Measurements from ENCODE around the gene TF.
A peak's percentile ranks its signal among the peaks of the same experiment; 100 is the strongest.
"Not testable (repeated sequence)": the region's sequence is repeated elsewhere in the genome, so short reads cannot be mapped to it uniquely, and the experiment has no call there.

Gene TF

DNA sequence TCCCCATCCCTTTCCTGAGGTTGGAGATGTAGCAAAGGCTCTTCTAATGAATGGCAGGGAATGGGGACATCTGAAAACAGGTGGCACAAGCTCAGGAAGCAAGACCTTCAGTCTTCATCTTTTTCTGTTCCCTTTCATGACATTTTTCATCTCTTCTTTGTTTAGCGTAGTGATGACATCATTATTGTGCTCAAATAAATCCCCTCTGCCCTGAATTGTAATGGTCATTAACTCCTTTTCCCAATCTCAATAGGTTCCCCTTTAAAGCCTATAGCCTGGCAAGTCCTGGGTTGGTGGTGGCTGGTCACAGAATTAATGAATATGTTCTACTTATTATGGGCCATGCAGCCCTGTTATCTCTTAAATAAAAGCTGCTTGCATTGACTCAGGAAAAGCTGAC, 21.4 kb downstream of the TF start:
- no peak for DNase-seq

DNA sequence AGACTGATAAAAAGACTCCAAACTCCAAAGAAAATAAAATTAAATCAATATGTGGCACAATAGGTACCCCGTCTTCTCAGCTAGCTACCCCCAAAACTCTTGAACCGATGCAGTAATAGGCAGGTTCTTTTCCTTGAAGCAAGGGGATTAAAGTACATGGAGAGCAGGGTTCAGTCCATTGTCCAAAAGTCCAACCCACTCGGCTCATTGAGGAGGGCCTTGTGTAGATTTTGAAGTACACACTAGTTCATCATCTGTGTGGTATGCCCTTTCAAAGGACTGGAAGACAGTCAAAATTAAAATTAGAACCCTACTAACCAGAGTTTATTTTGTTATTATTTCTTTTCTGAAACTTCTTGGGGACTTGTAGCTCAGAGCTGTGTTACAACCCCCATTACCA, 23.3 kb downstream of the TF start:
- DNase-seq = no peak

DNA sequence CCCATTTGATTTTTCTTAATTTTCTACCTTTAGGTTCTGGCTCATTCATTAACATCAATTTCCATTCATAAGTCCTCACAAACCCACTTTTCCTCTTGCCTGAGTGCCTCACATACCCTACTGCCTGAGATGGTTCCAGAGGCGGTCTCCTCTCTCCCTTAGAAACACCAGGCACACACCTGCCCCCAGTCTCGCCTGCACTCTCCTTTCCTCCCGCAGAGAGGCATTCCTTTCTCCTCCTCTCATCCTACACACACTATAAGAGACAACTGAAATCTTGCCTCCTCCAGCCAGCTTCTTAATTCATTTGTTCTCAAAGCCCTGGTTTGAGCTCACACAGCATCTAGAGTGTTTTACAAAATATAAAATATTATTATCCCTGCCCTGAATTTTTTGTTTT, 27.5 kb downstream of the TF start:
- DNase-seq = no peak

DNA sequence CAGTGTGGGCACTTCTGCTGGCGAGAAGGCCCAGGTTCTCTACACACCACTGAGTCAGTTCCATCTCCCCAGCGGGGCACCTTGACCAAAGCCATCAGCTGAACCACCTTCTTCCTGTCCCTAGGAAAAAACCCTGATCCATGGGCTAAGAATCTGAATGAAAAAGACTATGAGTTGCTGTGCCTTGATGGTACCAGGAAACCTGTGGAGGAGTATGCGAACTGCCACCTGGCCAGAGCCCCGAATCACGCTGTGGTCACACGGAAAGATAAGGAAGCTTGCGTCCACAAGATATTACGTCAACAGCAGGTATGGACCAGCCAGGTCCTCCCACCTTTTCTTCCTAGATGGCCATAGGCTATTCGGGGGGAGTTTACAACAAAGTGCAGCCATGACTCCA, 29.1 kb downstream of the TF start:
- no peak for DNase-seq

DNA sequence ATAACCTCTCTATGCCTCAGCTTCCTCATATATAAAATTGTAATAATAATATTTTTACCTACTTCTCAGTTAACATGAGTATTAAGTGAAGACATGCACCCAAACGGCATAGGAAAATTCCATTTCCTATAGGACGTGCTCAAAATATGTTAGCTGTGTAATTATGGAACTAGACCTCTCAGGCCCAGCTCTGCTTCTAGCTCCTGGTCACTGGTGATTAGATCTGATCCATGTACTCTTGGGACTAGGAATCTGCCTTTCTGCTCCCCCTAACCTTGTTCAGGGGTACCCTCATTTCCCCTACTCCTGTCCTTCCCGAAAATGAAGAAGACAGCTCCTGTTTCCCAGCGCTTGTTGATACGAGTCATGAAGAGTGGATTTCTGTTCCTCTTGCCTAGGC, 29.6 kb downstream of the TF start:
- no peak for DNase-seq

DNA sequence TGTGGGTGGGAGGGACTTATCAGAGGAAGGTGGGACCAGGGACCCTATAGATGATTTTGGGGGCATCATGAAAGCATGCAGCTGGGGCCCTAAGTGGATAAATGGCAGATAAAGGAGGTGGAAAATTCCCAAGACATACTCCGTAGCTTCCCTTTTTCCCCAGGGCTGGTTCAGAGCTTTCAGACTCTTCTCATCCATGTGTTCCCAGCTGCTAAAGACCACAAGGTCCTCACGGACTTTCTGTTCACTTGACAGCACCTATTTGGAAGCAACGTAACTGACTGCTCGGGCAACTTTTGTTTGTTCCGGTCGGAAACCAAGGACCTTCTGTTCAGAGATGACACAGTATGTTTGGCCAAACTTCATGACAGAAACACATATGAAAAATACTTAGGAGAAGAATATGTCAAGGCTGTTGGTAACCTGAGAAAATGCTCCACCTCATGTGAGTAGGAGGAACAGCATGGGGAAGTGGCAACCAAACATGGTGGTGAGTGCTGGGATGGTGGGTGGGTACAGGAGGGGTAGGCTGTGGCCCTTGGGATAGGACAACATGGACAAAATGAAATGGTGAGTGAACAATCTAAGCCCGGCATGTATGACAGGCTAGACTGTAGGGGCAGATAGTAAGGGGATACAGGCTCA, 30.7 kb downstream of the TF start:
- no peak for DNase-seq

DNA sequence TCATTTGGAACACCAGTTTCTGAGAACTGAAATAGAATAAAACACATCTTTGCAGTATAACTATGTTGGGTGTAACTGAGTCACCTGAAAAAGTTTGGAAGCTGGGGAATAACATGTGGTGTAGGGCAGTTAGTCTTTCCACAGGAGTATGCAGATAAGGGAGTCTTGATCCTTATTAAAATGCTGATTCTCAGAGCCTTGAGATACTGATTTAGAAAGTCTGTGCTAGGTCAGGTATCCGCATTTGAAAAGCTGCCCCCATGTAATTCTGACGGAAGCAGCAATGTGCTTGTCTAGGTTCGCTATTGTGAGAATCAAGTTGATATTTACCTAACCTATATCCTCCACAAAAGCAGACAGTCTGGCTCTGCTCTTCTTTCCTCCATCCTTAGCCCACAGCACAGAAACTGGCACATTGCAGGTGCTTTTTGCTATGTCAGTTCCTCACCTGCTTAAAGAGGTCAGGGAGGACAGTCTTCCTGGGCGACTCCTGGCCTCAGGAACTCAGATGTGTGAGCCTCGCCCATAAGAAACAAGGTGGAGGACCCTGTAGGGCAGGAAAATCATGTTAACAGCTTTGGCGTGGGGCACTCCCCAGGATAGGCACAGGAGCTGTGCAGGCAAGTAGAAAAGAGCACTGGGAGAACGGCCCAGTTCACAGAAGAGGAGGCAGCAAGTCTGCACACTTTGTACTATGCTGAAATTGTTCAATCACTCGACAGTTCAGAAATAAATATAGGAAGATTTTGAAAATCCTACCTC, 31.8 kb downstream of the TF start:
- DNase-seq = no peak

DNA sequence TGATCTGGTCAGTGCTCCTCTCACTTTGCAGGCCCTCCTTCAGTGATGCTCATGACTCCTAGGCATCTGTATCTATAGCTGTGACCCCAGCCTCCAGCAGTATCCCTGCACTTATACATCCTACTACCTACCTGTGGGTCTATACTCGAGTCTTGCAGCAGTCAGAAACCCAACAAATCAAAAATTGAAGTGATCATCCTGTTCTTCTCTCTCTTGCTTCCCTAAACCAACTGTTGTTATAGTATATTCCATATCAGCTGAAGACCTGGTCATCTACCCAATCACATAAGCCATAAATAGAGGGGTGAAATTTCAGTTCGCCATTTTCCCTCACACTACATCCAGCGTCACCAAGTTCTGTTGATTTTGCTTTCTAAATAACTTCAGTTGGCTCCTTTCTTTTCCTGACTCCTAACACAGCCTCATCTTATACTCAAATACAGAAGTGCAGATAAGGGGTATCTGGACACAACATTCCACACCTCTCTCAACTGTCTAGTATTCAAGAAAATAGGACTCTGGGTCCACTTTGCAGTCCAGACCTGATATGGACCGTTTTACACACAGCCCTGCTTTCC, 33.5 kb downstream of the TF start:
- DNase-seq = no peak

DNA sequence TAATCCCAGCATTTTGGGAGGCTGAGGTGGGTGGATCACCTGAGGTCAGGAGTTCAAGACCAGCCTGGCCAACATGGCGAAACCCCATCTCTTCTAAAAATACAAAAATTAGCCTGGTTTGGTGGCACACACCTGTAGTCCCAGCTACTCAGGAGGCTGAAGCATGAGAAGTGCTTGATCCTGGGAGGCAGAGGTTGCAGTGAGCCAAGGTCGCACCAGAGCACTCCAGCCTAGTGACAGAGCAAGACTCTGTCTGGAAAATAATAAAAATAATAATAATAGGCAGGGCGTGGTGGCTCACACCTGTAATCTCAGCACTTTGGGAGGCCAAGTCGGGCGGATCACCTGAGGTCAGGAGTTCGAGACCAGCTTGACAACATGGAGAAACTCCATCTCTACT, 34.6 kb downstream of the TF start:
- not testable (repeated sequence) for DNase-seq

DNA sequence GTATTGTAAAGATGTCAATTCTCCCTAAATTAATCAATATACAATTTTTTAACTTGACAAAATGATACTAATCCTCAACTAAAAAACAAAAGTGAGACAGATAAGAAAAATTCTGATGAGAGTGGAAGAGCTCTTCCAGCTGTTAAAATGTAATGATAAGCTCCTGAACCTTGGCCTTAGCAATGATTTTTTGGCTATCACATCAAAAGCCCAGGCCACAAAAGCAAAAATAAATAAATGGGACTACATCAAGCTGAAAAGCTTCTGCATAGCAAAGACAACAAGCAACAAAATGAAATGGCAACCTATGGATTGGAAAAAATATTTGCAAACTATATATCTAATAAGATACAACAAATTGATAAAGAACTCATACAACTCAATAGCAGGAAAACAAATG, 35.4 kb downstream of the TF start:
- DNase-seq = no peak

DNA sequence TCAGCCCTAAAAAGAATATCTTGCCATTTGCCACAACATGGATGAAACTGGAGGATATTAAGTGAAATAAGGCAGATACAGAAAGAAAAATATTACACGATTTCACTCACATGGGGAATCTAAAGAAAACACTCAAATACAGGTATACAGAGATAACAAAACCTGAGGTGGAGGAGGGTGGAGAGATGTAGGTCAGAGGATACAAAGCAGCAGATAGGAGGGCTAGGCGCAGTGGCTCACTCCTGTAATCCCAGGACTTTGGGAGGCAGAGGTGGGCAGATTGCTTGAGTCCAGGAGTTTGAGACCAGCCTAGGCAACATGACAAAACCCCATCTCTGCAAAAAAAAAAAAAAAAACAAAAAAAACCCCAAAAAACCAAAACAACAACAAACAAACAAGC, 36.3 kb downstream of the TF start:
- DNase-seq = no peak

DNA sequence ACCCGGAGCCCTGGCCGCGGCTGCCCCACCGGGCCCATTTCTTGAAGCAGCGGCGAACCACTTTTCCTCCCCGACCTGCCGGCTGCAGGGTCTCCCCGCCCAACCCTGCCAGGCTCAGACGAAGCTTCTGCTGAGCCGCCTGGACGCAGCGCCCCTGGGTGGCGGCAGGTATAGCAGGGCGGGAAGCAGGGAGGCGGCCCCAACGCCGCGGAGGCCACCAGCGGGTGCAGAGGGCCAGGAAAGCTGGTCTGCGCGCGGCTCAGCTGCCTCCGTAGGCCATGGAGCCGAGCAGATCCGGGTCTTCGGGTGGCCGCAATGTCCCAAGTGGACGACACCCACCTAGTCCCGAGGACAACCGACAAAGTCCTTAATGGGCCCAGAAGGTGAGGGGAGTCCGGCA, 37.6 kb downstream of the TF start:
- no peak for DNase-seq

DNA sequence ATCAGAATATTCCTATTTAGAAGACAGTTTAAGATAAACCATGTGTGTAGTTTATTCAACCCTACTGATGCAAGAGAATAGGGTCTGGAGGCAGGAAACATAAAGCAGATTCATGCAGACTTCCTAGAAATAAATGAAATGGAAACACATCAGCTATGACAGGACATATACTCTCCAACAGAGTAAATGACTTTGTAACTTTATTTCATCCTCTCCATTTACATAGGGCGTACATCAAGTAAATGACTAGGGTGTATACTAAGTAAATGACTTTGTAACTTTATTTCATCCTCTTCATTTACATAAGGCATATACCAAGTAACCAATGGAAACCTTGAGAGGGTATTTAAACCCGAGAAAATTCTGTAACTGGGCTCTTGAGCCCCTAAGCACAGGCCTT, 41.8 kb downstream of the TF start:
- no peak for DNase-seq

DNA sequence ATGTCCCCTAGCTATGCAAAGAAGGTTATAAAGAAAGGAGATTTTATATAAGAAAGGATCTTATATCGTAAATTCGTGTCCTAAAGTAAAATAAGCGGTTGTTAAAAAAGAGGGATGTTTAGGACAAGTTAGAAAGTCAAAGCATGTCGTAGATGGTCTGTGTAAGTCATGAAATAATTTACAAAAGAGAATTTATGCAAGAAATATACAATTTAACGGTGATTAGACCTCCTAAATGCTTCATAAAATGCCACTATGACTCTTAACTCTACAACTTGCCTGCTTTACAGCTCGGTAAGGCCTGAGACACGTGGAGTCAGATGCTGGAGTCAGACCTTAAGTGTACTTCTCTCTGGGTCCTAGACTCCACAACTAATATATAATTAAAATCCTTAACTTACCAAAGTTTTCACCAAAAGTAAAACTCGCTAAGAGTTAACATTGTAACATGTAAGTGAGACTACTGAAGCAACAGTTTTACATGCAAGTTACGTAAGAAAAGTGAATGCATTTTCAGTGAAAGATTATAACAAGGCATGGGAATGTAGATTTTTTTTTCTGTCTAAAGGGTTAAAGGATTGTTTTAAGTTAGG, 46.1 kb downstream of the TF start:
- no peak for DNase-seq

DNA sequence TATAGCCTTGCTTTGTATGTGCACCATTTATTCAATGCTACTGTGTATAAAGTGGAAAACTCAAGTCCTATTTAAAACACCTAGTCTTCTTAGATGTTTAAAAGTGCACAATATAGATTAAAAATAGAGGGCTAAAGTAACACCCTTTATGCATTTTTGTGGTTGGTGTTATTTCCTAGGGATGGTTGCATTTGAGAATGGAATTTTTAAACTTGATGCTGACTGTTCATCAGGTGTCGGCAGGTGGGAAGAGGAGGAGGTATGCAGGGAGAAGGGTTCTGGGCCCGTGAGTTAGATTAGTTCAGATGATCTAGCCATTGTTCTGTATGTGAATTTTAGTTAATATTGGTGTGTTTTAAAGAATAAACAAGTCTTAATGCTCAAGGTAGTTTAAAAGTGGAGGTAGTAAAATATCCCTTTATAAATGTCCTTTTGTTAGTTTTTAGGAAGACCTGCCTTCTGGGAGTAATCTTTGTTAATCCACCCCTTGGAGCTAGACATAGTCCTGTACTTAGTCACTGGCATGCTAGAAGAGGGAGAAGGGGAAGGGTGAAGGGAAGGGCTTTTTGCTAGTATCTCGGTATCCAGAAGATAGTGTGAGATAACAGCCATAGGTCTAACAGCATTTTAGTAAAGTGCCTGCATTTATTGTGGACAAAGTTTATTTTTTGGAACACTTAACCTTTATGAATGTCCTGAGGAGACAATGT, 51.4 kb downstream of the TF start:
- DNase-seq = no peak

DNA sequence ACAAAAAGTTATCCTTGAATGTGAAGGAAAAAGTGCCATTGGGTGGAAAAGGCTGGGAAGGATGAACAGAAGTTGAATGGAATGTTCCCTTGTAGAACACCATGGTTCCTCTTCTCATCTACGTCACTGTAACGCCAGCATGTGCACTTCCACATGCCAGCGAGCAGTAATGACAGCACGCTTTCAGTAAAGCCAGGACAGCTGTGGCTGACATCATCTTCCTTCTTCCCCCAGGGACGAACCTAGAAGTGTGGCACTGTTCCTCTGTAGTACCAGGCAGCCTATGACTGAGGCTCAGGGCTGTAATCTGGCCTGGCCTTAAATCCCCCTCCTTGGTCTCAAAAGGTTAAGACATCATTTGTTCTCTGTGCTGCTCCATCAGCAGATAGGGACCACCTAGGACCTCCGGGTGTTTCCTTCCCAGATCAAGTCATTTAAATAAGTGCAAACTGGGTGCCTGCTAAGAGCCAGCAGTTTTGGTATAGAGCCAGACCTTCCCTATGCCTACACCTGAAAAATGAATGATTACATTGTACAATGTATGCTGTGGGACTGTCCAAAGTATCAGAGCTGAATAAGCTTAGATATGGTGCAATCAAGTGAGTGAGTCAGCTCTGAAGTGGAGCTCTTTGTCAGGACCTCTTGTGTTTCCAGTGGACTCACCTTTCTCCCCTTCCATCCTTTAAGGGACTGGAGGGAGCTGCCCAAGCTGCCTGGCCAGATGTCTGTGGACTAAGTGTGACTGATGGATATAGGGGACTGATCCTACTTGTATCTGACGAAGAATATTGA, 53.8 kb downstream of the TF start:
- DNase-seq = peak; percentile 23

DNA sequence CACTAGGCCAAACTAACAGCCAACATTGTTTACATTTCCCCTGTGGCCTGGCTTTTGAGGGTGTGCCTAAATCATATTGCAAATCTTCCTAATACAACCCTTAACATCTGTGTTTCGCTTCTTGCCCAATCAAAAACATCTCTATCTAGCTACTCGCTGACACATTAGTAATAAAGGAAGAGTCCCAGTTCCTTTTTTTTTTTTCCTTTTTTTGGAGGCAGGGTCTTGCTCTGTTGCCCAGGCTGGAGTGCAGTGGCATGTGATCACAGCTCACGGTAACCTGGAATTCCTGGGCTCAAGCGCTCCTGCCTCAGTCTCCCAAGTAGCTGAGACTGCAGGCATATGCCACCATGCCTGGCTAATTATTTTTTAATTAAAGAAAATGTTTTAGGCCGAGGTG, 57.3 kb downstream of the TF start:
- DNase-seq = no peak

DNA sequence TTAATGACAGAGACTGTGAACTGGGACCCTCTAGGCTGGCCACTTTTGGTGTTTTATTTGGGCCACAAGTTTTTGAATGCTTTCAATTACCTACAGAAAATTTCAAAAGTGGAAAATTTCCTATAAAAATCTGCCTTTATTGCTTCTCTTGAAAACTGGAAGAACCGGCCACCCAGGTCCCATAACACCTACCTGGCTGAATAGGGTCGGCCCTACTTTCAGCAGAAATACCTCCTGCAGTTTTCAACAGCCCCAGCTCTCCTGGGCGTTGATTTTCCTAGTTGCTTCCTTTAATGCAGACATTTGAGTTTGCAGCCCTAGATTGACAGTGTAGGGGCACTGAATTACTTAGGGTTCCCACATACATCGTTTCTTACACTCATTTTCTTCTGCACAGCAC, 58.7 kb downstream of the TF start:
- DNase-seq = no peak

DNA sequence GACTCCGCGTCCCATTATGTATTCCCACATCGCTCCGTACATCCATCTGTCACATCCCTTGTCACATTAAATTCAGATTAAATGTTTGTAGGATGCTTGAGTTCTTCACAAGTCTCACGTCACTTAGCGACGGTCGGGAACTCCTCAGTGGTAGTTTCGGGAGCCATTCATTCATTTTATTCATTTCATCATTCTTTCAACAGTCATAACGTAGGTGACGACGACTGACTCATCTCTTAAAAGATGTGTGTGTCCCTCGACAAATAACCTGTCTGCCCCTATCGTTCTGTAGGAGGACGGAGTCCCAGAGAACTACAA, 59.1 kb downstream of the TF start:
- DNase-seq = no peak

DNA sequence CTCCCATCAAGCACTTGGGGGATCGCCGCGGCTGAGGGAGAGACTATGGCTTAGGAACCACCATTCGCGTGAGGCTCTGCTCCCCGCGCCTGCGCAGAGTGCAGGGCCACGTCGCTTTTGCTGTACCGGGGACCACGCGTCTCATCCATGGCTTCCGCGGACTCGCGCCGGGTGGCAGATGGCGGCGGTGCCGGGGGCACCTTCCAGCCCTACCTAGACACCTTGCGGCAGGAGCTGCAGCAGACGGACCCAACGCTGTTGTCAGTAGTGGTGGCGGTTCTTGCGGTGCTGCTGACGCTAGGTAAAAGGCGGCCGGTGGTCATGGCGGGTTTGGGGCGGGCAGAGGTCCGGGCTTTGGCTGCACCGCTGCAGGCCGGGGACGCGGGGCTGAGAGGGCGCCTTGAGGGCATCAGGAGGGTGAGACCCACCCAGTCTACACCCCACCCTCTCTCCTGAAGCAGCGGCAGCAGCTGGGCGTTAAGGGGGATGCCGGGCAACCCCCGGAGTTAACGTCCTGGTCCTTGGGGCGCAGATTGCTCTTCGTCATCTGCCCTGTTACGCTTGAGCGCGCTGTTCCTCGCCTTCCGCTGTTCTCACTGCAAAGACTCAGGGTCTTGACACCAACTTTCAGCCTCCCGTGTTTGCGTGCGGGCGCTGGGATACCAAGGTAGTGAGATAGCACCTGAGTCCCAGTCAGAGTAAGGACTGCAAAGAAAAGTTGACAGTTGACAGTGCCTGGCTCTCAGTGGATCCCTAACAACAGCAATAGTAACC, 59.7 kb downstream of the TF start, which contains the start of gene SRPRB:
TSS of gene SRPRB (plus strand) at position 114 of the 774 bp plus-strand sequence. CDS start at position 148, 34 bp downstream.
- DNase-seq = peak; percentile 97

DNA sequence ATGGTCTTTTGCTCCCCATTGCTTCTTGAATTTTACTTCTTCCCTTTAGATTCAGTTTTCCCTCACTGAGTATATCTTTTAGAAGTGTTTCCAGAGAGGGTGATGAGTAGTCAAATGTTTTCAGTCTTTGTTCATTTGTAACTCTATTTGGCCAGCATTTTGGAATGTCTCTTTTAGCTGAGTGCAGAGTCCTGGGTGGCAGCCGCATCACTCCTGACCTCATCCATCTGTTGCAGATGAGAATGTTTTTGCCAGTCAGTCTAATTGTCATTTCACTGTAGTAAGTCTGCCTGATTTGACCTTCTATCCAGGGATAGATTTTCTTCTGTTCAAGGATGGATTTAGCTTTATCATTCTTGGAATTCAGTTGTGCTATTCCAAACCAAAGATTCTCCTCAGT, 66.7 kb downstream of the TF start:
- DNase-seq = no peak

DNA sequence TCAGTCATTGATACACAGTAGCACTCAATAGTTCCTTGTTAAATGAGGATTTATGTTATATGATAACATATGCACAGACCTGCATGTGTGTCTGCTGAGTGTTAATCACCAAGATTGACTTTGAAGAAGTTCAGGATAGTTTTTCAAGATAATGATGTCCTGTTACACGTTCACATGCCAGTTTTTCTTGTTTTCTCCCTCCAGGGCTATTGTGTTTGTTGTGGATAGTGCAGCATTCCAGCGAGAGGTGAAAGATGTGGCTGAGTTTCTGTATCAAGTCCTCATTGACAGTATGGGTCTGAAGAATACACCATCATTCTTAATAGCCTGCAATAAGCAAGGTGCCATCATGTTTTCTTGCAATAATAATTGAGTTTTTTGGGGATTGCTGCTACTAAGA, 69.2 kb downstream of the TF start:
- DNase-seq = no peak

Measured in CD4-positive, alpha-beta T cell treated with Interleukin-15 for 1 hour (primary cell).